GM12875 (cell line): ENCODE data around the gene PRR5.
"Not testable (repeated sequence)": the region's sequence is repeated elsewhere in the genome, so short reads cannot be mapped to it uniquely, and the experiment has no call there.

Experiments used
- H3K4me3 ChIP-seq: one replicate; pipeline ENCODE4 v1.5.1; 2011; ENCODE audit warnings: low read depth, low read length, control low read depth
- CTCF ChIP-seq: IDR thresholded peaks from 2 replicates; pipeline ENCODE4 v1.5.1; 2011; ENCODE audit warnings: low read depth, mild to moderate bottlenecking, control low read depth, inconsistent platforms, low read length, moderate library complexity, borderline replicate concordance; ENCODE audit not compliant: insufficient read depth

PRR5 gene

GRCh38 chr22:44668886-44669521, 33.0 kb upstream of the PRR5 start:
- H3K4me3 ChIP-seq, result no peak overlapping the region
- TF ChIP-seq CTCF, result no peak

- 0 out of 2 replicates have a peak, but pooled peaks have one; percentile 4 for TF ChIP-seq CTCF
- H3K4me3 ChIP-seq, result no peak overlapping the region
These were observed 32.4 kb upstream of the PRR5 start for GRCh38 chr22:44669561-44669976.

- TF ChIP-seq CTCF, result no peak
- H3K4me3 ChIP-seq, result no peak overlapping the region
These were observed 31.6 kb upstream of the PRR5 start for GRCh38 chr22:44670220-44670988.

GRCh38 chr22:44671742-44672141, 30.3 kb upstream of the PRR5 start:
- no peak for TF ChIP-seq CTCF
- H3K4me3 ChIP-seq, result no peak overlapping the region

- no peak for TF ChIP-seq CTCF
- no peak overlapping the region for H3K4me3 ChIP-seq
These were observed 29.4 kb upstream of the PRR5 start for GRCh38 chr22:44672632-44673031.

- no peak overlapping the region for H3K4me3 ChIP-seq
- no peak for TF ChIP-seq CTCF
These were observed 28.6 kb upstream of the PRR5 start for GRCh38 chr22:44673406-44673805.

- H3K4me3 ChIP-seq, result not testable (repeated sequence)
These were observed 26.0 kb upstream of the PRR5 start for GRCh38 chr22:44676066-44676440.
